Stomach smooth muscle (tissue), 2 donors: ENCODE results near the gene MYCL.

ENCODE experiments used
- H3K27ac ChIP-seq: one replicate; pipeline ENCODE4 v1.7.0; 2013; ENCODE audit warnings: mild to moderate bottlenecking, low read length, inconsistent platforms
- H3K27me3 ChIP-seq, 2 donors: one replicate each; pipeline ENCODE4 v1.7.0; 2013; ENCODE audit warnings: low read length in 2 of 2; ENCODE audit not compliant: insufficient read depth in 2 of 2, control insufficient read depth in 1 of 2
- H3K36me3 ChIP-seq, 2 donors: one replicate each; pipeline ENCODE4 v1.7.0; 2013; ENCODE audit warnings: low read length in 2 of 2; ENCODE audit not compliant: control insufficient read depth in 2 of 2, insufficient read depth in 2 of 2
- H3K4me1 ChIP-seq: one replicate; pipeline ENCODE4 v1.7.0; 2013; ENCODE audit warnings: low read length; ENCODE audit not compliant: control insufficient read depth, insufficient read depth
- H3K4me3 ChIP-seq, 2 donors: one replicate each; pipeline ENCODE4 v1.7.0; 2013; ENCODE audit warnings: low read length in 2 of 2
- H3K9ac ChIP-seq, 2 donors: one replicate each; pipeline ENCODE4 v1.7.0; 2013; ENCODE audit warnings: low read length in 2 of 2, mild to moderate bottlenecking in 1 of 2
- H3K9me3 ChIP-seq, 2 donors: one replicate each; pipeline ENCODE4 v1.7.0; 2013; ENCODE audit warnings: low read length in 2 of 2; ENCODE audit not compliant: control insufficient read depth in 2 of 2
- donor health status: healthy.
- donor health status: Pancreatic carcinoma.

Gene MYCL

GRCh38 chr1:39898648-39899603, 2.8 kb downstream of the MYCL start:
- H3K27me3 ChIP-seq, result peaks cover 24 to 31% of the 10 kb centered on the region in 2 donors
- H3K36me3 ChIP-seq, result no peaks in the 10 kb centered on the region
- no peak overlapping the region for H3K27ac ChIP-seq
- H3K9ac ChIP-seq, result no peak overlapping the region
- peaks cover 21% of the 10 kb centered on the region for H3K4me1 ChIP-seq
- H3K9me3 ChIP-seq, result no peaks in the 10 kb centered on the region
- no peak overlapping the region for H3K4me3 ChIP-seq

- H3K36me3 ChIP-seq, result no peaks in the 10 kb centered on the region
- no peak overlapping the region for H3K27ac ChIP-seq
- no peaks in the 10 kb centered on the region for H3K9me3 ChIP-seq
- no peak overlapping the region for H3K9ac ChIP-seq
- no peak overlapping the region for H3K4me3 ChIP-seq
- peaks cover 21% of the 10 kb centered on the region for H3K4me1 ChIP-seq
- H3K27me3 ChIP-seq, result peaks cover 21 to 27% of the 10 kb centered on the region in 2 donors
These were observed 3.5 kb downstream of the MYCL start for GRCh38 chr1:39898191-39898590.

- Histone ChIP-seq H3K36me3 (no peaks in the 10 kb centered on the region), H3K27ac (no peak overlapping the region), H3K9me3 (no peaks in the 10 kb centered on the region), H3K9ac (no peak overlapping the region), H3K27me3 (peaks cover 16 to 18% of the 10 kb centered on the region in 2 donors), H3K4me1 (peaks cover 21% of the 10 kb centered on the region), H3K4me3 (no peak overlapping the region)
These were observed 4.6 kb downstream of the MYCL start for GRCh38 chr1:39896909-39897685.

- peaks cover 12% of the 10 kb centered on the region for H3K4me1 ChIP-seq
- no peaks in the 10 kb centered on the region for H3K9me3 ChIP-seq
- H3K4me3 ChIP-seq, result no peak overlapping the region
- H3K36me3 ChIP-seq, result no peaks in the 10 kb centered on the region
- H3K9ac ChIP-seq, result no peak overlapping the region
- peaks cover 16 to 18% of the 10 kb centered on the region in 2 donors for H3K27me3 ChIP-seq
- no peak overlapping the region for H3K27ac ChIP-seq
These were observed 5.8 kb downstream of the MYCL start for GRCh38 chr1:39895731-39896480.

GRCh38 chr1:39894884-39895495, 6.7 kb downstream of the MYCL start:
- Histone ChIP-seq H3K9ac (no peak overlapping the region), H3K36me3 (no peaks in the 10 kb centered on the region), H3K4me1 (peaks cover 8% of the 10 kb centered on the region), H3K27ac (no peak overlapping the region), H3K4me3 (no peak overlapping the region), H3K27me3 (peaks cover 7 to 10% of the 10 kb centered on the region in 2 donors), H3K9me3 (no peaks in the 10 kb centered on the region)

GRCh38 chr1:39892601-39893595, 8.8 kb downstream of the MYCL start:
- H3K4me3 ChIP-seq, result no peak overlapping the region
- no peaks in the 10 kb centered on the region for H3K9me3 ChIP-seq
- peaks cover 2 to 3% of the 10 kb centered on the region in 2 donors for H3K27me3 ChIP-seq
- H3K9ac ChIP-seq, result no peak overlapping the region
- H3K27ac ChIP-seq, result no peak overlapping the region
- peaks cover 8% of the 10 kb centered on the region for H3K4me1 ChIP-seq
- no peaks in the 10 kb centered on the region for H3K36me3 ChIP-seq

- H3K4me3 ChIP-seq, result no peak overlapping the region
- no peak overlapping the region for H3K9ac ChIP-seq
- no peak overlapping the region for H3K27ac ChIP-seq
- H3K27me3 ChIP-seq, result no peaks in the 10 kb centered on the region
- no peaks in the 10 kb centered on the region for H3K9me3 ChIP-seq
- H3K4me1 ChIP-seq, result peaks cover 5% of the 10 kb centered on the region
- H3K36me3 ChIP-seq, result no peaks in the 10 kb centered on the region
These were observed 10.8 kb downstream of the MYCL start for GRCh38 chr1:39890880-39891279.

- Histone ChIP-seq H3K4me1 (peaks cover 5% of the 10 kb centered on the region), H3K9me3 (no peaks in the 10 kb centered on the region), H3K9ac (no peak overlapping the region), H3K27ac (no peak overlapping the region), H3K36me3 (no peaks in the 10 kb centered on the region), H3K4me3 (no peak overlapping the region), H3K27me3 (no peaks in the 10 kb centered on the region)
These were observed 11.4 kb downstream of the MYCL start for GRCh38 chr1:39890273-39890672.

GRCh38 chr1:39886757-39887231, 14.9 kb downstream of the MYCL start:
- H3K36me3 ChIP-seq, result no peaks in the 10 kb centered on the region
- H3K27me3 ChIP-seq, result no peaks in the 10 kb centered on the region
- peaks cover 10% of the 10 kb centered on the region for H3K4me1 ChIP-seq
- no peak overlapping the region for H3K9ac ChIP-seq
- H3K4me3 ChIP-seq, result no peak overlapping the region
- no peak overlapping the region for H3K27ac ChIP-seq
- H3K9me3 ChIP-seq, result no peaks in the 10 kb centered on the region
